NCI-H187 (cell line): ENCODE data around the gene YPEL1.
"Not testable (repeated sequence)": the region's sequence is repeated elsewhere in the genome, so short reads cannot be mapped to it uniquely, and the experiment has no call there.

Experiments
- DNase-seq, 2 experiments: peaks; one replicate each; lab custom pipeline; 2025; lab: John Stamatoyannopoulos, UW

YPEL1 gene

DNA sequence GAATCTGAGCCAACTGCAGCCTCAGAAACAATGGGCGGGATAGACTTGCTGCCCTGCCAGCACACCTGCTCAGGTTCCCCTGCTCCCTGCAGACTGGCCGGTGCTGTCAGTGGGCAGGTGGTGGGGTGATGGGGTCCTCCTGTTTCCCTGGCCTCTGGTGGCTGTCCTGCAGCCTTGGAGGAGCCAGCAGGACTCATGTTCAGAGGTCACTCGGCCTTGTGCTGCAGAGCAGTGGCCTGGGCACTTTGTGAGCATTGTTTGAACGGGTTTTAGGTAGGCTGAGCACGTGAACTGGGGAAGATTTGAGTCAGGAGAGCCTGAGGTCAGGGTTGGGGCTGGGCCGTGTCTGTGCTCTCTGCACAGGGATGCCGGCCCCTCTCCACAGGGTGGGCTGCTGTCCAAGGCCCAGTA lies 52.2 kb downstream of the YPEL1 start:
- no peak for DNase-seq

DNA sequence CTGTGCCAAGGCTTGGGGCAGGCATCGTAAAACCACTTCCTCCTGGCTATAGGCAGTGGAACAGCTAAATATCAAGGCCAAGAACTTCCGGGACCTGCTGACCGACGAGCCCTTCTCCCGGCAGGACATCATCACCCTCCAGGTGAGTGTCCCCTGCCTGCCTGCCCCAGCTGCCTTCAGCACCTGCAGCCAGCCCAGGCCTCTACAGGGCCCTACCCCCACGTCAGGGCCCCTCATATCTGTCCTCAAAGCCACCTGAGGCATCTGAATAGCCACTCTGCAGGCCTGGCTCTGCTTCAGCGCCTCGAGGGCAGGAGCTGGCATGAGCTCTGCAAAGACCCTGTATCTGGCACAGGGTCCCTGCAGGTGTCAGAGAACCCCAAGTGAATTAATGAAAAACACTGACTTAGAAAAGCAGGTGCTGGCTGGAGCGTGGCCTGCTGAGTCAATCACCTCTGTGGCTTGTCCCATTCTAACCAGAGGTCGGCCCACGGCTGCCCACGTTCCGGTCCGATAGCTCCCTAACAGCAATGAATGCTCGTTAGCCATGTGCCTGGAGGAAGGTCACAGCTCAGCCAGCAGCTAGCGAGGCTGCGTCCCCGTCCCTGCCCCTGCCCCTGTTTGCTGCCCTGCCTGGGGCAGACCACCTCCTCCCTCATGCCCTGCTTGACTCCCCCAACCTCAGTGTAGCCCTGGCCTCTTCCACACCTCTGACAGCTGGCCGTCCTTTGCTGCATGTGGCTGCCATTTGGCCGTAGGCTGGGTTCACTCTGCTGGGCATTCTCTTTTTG lies 53.0 kb downstream of the YPEL1 start:
- no peak for DNase-seq

DNA sequence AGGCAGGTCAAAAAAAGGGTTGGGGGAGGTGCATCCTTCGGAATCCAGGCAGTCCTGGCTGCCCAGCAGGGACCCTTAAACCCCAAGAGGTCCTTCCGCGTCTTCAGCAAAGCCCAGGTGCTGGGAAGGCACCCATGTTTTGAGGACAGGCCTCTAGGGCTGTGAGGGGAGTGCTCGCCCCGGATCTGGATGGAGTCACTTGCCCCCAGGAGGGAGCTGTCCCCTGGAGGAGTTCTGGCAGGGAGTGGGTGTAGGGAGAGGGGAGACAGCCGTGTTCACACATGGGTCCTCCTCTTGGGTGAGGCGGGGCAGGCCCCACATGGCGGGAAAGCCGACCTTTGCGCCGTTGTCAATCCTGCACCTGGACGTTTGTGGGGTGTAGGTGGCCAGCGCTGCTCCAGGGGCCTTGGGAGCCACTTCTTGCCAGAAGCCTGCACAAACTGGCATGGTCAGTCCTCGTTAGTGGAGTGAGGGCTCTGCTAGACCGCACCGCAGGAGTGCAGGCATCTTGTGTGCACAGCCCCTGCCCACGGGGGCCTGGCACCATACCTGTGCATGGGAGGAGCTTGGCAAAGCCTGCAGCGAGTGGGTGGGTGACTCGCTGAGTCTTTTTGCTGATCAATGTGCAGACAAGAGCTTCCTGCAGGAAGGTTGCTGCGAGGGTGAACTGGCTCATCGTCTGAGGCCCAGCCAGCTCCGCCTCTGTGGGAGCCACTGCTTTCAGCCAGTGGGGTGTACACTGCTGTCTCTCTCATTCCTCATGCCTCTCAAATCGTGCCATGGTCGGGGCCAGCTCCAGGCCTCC lies 53.8 kb downstream of the YPEL1 start:
- no peak for DNase-seq

DNA sequence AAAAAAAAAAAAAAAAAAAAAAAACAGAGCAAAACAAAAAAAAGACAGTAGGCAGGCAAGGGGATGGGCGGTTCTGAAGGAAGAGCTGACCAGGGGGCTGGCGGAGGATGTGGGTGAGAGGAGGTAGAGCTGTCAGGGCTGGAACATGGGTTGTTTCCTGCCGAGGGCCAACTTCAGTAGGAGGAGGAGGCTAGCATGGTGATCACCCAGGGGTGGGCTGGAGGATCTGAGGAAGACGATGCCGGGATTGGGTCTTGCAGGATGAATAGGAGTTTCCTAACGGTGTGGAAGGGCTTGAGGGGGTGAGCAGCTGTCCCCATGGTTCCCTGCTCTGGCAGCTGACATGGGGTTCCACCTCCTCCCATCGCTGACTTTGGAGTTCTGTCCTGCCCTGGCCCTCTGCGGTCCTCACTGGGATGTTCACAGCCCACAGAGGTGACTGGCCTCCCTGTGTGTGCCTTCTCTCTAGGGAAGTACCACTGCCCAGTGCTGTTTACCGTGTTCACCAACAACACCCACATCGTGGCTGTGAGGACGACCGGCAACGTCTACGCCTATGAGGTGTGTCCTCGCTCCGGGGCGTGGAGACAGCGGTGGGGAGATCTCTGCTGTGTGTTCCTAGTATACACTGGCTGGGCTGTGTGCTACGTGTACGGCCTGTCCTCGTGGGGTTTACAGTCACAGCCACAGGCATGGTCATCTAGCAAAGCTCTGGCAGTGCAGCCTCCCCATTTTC lies 54.6 kb downstream of the YPEL1 start:
- DNase-seq: no peak

DNA sequence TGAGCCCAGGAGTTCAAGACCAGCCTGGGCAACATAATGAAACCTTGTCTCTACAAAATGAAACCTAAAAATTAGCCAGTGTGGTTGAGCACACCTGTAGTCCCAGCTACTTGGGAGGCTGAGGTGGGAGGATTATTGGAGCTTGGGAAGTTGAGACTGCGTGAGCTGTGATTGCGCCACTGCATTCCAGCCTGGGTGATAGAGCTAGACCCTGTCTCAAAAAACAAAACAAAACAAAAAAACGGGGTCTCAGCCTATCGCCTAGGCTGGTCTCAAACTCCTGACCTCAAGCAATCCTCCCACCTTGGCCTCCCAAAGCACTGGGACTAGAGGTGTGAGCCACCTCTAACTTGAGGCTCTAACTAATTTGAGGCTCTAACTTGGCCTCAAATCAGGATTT lies 56.2 kb downstream of the YPEL1 start:
- no peak for DNase-seq

DNA sequence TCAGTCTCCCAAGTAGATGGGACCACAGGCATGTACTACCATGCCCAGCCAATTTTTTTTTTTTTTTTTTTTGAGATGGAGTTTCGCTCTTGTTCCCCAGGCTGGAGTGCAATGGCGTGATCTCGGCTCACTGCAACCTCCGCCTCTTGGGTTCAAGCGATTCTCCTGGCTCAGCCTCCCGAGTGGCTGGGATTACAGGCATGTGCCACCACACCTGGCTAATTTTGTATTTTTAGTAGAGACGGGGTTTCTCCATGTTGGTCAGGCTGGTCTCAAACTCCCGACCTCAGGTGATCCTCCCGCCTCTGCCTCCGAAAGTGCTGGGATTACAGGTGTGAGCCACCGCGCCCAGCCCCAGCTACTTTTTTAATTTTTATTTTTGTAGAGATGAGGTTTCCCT lies 56.8 kb downstream of the YPEL1 start:
- DNase-seq: not testable (repeated sequence)

DNA sequence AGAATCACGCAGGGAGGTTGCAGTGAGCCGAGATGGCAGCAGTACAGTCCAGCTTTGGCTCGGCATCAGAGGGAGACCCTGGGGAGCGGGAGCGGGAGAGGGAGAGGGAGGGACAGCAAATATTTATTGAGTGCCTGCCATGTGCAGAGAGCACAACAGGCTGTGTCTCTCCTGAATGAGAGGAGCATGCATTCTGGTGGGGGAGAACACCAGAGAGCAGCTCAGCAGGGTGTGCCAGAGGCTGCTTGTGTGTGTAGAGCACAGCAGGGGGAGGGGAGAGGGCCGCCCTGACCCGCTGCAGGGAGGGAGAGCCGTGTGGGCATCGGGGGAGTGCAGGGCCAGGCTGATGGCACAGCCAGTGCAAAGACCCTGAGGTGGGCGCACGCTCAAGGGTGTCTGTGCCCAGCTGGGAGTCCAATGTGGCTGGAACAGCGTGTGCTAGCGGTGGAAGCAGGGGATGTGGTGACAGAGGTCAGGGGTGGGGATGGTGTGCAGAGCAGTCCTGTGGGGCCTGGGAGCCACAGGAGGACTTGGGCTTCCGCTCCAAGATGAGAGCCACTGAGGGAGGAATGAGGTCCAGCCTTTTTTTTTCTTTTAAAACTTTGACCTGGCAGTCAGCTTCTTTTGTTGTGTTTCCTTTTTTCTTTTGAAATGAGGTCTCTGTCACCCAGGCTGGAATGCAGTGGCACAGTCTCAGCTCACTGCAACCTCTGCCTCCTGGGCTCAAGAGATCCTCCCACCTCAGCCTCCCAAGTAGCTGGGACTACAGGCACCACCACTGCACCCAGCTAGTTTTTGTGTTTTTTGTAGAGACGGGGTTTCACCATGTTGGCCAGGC lies 57.8 kb downstream of the YPEL1 start:
- peak in 1 of 2 experiments; percentile 14 for DNase-seq

DNA sequence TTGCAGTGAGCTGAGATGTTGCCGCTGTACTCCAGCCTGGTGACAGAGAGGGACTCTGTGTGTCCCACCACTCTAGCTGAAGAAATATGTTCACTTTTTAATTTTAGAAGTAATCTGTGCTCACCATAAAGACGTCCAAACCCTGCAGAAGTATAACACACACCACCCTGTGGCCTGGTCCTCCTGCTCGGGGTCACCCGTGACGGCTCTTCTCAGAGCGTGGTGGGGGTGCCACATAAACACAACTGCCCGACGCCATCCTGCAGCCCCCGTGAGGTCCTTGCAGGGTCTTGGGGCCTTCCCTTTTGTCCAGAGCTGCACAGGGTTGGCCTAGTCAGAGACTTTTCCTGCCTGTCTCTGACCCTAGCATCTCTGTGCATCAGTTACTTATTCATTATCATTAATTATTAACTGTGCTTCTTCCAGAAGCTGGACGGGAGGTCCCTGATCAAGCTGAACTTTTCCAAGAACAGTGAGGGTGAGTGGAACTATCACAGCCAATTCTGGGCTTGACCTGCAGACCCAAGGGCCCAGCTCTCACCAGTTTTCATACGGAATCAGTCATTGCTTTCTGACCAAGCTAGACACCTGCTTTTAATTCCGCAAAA lies 60.9 kb downstream of the YPEL1 start:
- DNase-seq: no peak

DNA sequence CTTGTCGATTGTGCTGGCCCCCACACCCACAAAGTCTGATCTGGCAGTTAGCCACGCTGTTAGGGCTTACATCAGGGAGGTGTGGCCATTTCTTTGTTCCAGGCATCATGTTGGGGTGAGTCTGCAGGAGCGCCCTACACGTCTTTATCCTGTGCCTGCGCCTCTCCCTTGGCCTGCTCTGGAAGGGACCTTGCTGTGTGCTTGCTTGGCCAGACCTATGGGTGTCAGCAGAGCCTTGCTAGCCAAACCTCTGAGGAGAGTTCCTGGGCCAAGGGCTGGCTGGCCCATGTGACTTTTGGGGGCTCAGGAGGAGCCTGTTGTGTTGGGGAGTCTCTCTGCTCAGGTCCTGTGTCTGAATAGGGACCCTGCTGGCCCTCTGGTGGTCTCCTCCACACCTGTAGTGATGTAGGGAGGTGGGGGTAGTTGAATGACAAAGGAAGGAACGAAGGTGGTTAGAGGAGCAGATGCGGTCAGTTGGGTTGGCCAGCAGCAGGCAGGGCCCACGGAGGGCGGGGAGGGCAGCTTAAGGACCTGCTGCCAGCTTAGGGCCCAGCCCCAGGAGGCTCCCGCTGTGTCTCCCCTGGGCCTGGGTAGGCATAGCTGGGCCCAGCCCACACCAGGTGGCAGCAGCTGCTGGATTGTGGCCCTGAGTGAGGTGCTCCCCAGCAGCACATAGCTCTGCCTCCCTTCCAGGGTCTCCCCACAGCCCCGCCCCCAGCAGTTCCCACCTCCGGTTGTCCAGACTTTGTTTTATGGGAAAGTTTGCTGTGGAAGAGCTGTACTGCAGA lies 61.9 kb downstream of the YPEL1 start:
- DNase-seq: no peak

DNA sequence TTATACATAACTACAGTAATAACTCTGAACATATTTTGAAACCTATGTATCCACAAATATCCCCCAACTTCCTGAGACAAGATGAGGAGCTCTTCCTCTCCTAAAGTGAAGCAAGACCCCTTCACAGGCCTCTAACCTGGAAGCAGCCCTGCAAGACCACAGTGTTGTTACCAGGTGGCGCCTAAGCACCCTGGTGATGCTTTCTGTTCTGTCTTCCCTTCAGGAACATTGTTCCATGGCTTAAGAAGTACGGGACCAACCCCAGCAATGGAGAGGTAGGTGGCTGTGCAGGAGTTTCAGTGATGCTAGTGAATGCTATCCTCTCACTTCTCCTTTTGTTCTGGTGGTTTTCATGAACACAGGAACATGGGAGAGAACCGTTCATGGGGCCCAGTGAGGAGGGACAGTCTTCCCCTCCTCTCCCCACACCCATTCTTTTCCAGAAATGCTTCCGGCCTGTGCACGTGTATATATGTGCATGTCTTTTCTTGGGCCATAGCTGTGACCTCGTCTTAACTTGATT lies 63.4 kb downstream of the YPEL1 start:
- DNase-seq: no peak

DNA sequence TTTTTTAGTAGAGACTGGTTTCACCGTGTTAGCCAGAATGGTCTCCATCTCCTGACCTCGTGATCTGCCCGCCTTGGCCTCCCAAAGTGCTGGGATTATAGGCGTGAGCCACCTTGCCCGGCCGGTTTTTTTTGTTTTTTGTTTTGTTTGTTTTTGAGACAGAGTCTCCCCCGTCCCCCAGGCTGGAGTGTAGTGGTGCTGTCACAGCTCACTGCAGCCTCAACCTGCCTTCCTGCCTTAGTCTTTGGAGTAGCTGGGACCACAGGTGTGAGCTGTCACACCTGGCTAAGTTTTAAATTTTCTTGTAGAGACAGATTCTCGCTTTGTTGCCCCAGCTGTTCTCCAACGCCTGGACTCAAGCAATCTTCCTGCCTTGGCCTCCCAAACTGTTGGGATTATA lies 66.6 kb downstream of the YPEL1 start:
- no peak for DNase-seq

DNA sequence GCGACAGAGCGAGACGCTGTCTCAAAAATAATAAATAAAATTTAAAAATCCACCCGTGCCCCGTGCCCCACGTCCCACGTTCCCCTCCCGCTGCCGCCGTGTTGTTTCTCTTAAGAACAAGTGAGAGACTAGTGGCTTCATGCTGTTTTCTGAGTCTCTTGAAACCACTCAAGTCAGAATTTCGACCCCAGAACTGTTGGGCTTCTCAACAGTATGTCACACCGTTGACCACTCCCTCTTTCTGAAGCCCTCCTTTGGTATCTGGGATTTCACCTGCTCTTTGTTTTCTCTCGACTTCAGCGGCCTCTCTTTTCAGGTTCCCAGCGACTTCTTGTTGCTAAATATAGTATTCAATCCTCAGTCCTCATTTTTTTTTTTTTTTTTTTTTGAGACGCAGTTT lies 68.8 kb downstream of the YPEL1 start:
- DNase-seq: no peak

DNA sequence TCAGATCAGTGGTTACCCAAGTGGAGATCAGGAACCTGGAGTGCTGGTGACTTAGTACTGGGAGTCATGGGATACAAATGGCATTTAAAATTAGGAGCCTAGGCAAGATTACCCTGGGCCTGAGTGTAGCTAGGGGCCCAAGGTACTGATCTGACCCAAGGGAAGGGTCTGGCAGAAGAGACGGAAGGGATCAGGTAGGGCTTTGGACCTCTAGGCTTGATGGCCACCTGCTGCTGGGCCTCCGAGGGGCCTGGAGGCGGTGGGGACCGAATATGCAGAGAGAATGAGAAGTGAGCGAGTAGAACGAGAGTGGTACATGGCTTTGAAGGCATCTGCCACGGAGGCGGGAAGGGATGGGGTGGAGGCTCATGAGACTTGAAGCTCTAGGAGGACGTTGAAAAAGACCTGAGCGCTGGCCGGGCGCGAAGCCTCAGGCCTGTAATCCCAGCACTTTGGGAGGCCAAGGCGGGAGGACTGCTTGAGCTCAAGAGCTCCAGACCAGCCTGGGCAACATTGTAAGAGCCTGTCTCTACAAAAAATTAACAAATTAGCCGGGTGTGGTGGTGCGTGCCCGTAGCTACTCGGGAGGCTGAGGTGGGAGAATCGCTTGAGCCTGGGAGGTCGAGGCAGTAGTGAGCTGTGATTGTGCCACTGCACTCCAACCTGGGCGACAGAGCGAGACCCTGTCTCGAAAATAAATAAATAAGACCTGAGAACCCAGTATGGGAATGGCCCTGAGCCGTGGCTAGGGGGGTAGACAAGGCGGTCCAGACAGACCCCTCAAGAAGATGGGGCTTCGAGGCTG lies 70.3 kb downstream of the YPEL1 start:
- no peak for DNase-seq

DNA sequence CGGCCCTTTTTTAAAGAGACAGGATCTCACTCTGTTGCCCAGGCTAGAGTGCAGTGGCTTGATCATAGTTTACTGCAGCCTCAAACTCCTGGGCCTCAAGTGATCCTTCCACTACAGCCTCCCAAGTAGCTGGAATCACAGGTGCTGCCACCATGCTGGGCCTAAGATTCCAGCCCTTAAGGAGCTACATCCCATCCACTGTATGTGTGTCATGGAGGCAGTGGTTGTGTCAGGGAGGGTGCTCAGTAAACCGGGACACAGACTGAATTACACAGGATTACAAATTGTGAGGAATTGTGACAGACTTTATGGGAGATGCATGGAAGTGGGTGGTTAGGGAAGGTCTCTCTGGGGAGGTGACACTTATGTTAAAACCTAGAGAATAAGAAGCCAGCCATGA lies 71.9 kb downstream of the YPEL1 start:
- no peak for DNase-seq

DNA sequence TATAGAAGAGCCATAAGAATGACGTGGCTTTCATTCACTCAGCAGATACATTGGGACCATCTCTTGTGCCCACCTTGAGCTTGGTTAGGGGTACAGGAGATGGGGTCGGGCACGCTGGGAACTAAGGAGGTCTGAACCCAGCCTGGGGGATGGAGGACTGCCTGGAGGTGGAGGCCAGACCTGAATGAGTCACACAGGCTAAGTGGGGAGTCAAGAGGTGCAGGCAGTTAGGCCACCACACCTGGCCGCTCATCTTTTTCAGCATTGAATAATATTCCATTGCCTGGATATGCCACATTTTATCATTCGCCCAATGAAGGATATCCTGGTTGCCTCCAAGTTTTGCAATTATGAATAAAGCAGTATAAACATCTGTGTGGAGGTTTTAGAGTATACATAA lies 73.6 kb downstream of the YPEL1 start:
- DNase-seq: no peak

DNA sequence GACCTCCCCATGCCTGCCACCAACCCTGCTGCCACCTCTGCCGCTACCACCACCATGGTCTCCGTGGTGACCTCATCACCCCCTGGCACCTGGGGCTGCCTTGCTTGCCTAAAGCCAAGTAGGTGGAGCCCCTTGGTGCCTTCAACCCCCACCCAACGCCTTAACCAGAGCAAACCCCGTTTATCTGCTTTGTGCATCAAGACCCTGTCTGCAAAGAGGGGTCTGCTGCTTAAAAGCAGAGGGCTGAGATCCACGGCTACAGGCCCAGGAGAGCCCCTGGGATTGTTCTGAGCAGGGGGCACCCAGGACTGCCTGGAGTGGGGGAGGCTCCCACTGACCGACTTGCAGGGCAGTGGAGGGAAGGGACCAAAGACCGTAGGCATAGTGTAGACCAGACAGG lies 74.7 kb downstream of the YPEL1 start:
- no peak for DNase-seq

DNA sequence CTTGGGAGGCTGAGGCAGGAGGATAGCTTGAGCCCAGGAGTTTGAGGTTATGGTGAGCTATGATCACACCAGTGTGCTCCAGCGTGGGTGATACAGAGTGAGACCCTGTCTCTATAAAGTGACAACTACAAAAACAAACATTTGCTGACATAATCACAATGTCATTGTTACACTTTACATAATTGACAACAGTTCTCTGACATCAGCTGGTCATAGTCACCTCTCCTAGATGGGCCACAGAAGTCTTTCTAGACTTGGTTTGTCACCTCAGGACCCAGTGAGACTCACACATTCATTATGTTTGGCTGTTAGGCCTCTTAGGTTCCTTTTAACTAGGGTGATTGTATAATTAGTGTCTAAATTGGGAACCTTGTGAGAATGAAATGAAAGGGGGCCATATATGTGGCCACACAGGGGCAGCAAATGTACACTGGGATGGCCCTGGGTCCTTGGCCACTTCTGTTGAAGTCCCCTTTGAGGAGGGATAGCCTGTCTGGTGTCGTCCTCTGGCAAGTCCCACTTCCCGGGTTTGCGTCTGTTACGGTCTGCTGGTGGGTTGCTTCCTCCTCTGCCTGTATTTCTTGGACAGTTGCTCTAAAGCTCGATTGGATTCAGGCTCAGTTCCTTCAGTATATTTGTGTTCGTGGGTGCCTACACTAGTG lies 75.6 kb downstream of the YPEL1 start:
- DNase-seq: no peak

DNA sequence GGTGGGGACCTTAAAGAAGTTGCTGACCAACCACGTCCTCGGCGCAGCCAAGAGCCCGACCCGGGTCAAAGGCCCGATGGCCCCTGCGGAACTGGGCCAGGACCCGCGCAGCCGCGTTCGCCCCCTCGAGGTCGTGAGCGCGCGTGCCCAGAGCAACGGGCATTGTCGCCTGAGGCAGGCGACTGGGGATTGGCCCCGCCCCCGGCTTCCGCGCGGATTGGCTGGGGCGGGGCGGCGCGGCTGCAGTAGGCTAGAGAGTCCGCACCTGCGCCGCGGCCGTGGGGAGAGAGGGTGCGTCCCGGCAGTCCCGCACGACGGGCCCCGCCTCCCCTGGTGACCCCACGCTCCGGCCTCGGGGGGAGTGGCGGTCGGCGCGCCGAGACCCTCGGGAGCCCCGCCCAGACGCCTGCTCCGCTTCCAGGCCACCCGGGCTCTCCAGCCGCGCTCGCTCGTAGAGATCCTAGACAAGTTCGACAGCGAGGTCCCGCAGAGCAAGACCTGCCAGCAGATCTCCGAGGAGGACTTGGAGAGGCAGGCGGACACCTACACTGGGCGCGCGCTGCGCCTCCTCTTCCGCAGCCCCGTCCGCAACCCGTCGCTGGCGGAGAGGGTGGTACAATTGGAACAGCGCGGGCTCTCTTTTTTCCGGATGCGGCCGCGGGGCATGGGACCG lies 78.1 kb downstream of the YPEL1 start:
- peak; percentile 46 to 61 for DNase-seq

DNA sequence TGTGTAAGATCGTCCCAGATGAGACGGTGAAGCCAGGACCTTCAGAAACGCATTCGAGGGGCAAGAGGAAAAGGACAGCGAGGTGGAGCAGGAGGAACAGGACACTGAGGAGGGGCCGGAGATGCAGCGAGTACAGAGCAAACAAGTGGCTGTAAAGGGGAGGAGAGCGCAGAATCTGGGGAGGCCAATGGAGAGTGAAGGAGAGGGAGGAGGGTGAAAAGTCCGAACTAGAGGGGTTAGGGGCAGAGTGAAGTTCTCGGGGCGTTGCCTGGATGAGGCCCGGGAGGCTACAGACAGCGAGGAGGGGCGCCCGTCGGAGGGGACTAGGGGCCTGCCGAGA lies 78.6 kb downstream of the YPEL1 start:
- no peak for DNase-seq
